AG04449 (cell line): ENCODE results near the gene TALDO1.

ENCODE experiments used
- CTCF ChIA-PET: fragments of 350-600 bp; formaldehyde crosslinking; extraction: SDS; loops from one replicate; lab custom pipeline; 2021; ENCODE audit warnings: antibody characterized with exemption; lab: Yijun Ruan, JAX
- POLR2A ChIA-PET: fragments of 400-600, 350-600 bp; formaldehyde crosslinking; extraction: SDS; loops from one replicate; lab custom pipeline; 2020; ENCODE audit warnings: antibody characterized with exemption, inconsistent platforms; lab: Yijun Ruan, JAX
- DNase-seq: peaks from one replicate; pipeline ENCODE4 v3.0.0-alpha.2; 2010; ENCODE audit warnings: low read depth, low spot score
- H3K4me3 ChIP-seq: 2 replicates; pipeline ENCODE4 v1.5.1; 2011; ENCODE audit warnings: low read depth, mild to moderate bottlenecking, control low read depth, low read length
- CTCF ChIP-seq: IDR thresholded peaks from one replicate; pipeline ENCODE4 v1.5.1; 2011; ENCODE audit warnings: mild to moderate bottlenecking, moderate library complexity, low read length, control low read depth, inconsistent platforms; ENCODE audit not compliant: insufficient read depth; ENCODE audit errors: missing control alignments

Gene TALDO1

GRCh38 chr11:767238-767637 lies 20.0 kb downstream of the TALDO1 start:
- ChIA-PET CTCF (no interaction called here), POLR2A (no interaction called here)
- TF ChIP-seq CTCF = no peak
- H3K4me3 ChIP-seq = no peak overlapping the region
- no peak for DNase-seq

GRCh38 chr11:769887-770641 lies 22.8 kb downstream of the TALDO1 start:
- no peak for TF ChIP-seq CTCF
- POLR2A ChIA-PET = no interaction called here
- CTCF ChIA-PET = interaction anchor here (1.5 kb wide), 1 partner anchor 14 kb away, joined by 6 read pairs; no protein-coding TSS in a partner anchor
- no peak for DNase-seq
- H3K4me3 ChIP-seq = no peak overlapping the region

GRCh38 chr11:770642-771616 lies 23.7 kb downstream of the TALDO1 start:
- ChIA-PET POLR2A (interaction anchor here (1.2 kb wide), 1 partner anchor 64 kb away, joined by 3 read pairs; no protein-coding TSS in a partner anchor), CTCF (interaction anchor here (1.5 kb wide), 1 partner anchor 13 kb away, joined by 6 read pairs; no protein-coding TSS in a partner anchor)
- no peak for DNase-seq
- TF ChIP-seq CTCF = no peak
- H3K4me3 ChIP-seq = no peak overlapping the region

GRCh38 chr11:771617-772204 lies 24.4 kb downstream of the TALDO1 start:
- ChIA-PET CTCF (interaction anchor here (1.5 kb wide), 1 partner anchor 12 kb away, joined by 6 read pairs; no protein-coding TSS in a partner anchor), POLR2A (interaction anchor here (1.2 kb wide), 1 partner anchor 65 kb away, joined by 3 read pairs; no protein-coding TSS in a partner anchor)

More at GRCh38 chr11:771617-772204, 24.4 kb downstream of the TALDO1 start:
- no peak for TF ChIP-seq CTCF
- H3K4me3 ChIP-seq = no peak overlapping the region
- no peak for DNase-seq
